NCI-H2227 (cell line): ENCODE measurements around the gene LCA5L.
"Not testable (repeated sequence)": the region's sequence is repeated elsewhere in the genome, so short reads cannot be mapped to it uniquely, and the experiment has no call there.

Experiments
- DNase-seq: peaks from one replicate; lab custom pipeline; 2025; ENCODE audit not compliant: unreplicated experiment; lab: John Stamatoyannopoulos, UW

The LCA5L gene

DNA sequence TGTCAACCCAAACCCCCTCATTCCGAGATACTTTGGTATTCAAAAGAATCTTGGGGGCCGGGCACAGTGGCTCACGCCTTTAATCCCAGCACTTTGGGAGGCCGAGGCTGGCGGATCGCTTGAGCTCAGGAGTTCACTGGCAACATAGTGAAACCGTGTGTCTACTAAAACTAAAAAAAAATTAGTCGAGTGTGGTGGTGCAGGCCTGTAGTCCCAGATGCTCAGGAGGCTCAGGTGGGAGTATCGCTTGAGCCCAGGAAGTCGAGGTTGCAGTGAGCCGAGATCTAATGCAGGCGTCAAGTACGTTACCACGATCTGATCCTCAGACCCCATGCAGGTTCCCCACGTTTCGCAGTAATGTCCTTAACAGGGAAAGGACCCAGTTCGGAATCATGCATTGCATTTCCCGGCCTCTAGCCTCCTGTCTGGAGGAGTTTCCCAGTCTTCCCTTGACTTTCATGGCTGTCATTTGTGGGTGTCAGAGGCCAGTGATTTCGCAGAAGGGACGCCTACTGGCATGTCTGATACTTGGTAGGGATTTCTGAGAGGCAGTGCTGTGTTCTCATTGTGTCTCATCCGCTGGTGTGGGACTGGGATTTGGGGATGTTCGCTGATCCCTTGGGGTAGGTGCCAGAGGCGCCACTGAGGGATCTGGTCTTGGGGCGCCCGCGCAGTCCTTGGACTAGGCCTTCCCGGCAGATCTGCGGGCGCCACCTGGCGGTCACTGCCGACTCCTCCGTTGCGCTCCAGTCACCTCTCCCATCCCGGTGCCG lies 57.4 kb downstream of the LCA5L start:
- peak; percentile 68 for DNase-seq

DNA sequence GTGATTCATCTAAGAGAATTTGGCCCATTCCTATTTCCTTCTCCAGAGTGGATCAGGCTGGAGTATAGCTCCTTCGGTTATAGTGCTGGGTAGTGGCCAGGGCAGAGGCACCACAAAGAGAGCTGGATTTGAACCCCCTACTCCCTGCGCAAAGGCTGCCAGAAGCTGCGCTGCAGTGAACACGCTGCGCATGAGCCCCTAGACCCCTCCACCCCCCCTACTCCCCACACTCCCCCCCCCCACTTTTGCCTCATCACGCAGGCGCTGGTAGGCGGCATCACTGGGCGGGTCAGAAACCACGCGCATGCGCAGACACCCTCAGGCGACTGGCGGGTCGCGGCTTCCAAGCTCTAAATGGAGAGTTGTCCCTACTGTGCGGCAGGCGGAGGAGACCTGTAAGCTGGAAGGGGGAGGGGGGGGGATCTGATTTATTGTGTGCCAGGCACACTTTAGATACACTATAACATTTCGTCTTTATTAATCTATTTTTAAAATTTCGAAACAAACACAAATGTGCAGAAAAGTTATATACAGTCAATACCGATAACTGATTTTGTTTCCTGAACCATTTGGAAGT lies 58.0 kb downstream of the LCA5L start:
- peak; percentile 82 for DNase-seq

DNA sequence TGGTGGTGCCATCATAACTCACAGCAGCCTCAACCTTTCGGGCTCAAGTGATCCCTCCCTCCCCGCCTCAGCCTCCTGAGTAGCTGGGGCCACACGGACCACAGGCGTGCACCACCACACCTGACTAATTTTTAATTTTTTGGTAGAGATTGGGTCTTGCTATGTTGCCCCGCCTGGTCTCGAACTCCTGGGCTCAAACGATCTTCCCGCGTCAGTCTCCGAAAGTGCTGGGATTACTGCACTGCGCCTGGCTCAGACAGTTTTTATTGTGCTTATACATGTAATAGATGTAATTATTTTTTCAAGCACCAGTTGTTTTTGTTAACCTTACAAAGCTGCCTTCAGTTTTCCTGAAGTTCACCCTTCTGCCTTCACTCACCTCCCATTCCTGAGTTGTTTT lies 58.7 kb downstream of the LCA5L start:
- DNase-seq = no peak

DNA sequence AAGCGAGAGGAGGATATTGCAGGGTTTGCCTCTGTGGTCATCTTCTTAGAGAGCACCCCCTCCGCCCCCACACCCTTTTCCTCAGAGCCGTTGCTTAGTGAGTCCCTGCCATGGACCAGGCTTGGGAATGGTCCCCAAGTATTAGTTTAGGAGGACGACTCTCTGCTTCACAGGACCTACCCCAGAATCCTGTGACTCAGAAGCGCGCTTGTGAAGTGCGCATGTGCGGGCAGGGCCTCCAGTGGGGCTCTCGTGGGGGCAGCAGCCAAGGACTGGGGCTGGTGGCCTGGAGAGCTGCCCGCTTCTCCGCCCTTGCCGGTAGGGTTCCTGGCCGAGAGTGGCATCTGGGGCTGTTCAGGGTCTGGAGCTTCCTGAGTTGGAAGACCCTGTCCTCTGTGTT lies 59.4 kb downstream of the LCA5L start:
- peak; percentile 37 for DNase-seq

DNA sequence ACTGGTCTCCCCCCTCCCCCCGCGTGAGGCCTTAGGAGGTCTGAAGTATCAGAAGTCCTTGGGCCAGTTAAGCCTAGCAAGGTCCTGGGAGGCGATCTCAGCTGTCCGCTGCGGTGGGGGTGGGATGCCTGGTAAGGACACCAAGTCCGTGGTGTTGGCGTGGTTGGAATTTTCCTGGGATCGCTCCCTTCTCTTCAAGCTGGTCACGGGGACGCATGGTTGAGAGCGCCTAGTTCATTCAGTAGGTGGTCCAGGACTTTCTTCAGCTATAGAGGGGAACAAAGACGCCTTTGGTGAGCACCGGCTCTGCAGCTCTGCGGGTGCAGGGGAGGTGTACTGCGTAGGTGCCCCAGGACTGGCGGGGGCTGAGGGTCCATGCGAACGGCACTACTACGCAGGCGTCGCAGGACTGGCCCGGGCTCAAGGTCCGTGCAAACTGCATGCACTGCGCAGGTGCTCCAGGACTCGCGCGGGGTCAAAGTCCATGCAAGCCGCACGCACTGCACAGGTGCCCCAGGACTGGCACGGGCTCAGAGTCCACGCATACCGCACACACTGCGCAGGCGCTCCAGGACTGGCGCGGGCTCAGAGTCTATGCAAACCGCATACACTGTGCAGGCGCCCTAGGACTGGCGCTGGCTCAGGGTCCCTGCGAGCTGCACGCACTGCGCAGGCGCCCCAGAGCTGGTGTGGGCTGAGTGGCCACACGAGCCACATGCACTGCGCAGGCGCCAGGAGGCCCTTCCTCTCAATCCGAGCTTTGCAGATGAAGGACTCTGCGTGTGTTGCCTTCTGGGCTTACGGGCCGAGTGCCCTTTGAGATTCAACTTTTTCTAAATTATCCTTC lies 60.1 kb downstream of the LCA5L start:
- DNase-seq = peak; percentile 82

DNA sequence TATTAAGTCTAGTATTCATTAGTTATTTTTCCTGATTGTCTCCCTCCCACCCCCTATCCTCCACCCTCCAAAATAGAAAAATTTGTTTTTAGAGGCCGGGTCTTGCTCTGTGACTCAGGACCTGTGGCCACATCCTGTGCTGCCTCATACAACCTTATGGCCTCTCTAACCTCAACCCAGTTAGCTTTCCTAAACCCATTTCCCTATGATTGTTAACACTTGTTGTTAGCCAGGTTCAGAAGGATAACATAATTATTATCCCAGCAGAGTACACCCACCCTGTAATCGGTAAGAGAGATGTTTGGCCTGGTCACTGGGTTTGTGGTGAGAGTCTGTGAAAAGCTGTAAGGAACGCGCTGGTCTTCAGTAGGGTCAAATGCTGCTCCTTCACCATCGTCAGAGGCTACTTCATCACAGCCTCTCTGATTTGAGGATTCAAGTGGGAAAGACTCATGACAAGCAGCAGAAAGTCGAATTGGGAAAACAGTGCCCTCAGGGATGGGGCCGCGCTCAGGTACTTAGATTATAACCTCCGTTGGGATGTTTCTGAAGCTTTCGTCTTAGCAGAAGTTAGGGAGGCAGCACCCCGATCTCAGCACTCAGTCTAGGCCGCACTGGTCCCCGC lies 60.8 kb downstream of the LCA5L start:
- no peak for DNase-seq

DNA sequence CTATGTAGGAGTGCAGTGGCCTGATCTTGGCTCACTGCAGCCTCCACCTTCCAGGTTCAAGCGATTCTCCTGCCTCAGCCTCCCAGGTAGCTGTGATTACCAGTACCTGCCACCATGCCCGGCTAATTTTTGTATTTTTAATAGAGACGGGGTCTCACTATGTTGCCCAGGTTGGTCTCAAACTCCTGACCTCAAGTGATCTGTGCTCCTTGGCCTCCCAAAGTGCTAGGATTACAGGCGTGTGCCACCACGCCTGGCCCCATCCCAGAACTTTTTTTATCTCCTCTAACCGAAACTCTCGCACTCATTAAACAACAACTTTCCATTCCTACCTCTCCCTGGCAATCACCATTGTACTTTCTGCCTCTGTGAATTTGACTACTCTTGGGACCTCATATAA lies 63.5 kb downstream of the LCA5L start:
- not testable (repeated sequence) for DNase-seq

DNA sequence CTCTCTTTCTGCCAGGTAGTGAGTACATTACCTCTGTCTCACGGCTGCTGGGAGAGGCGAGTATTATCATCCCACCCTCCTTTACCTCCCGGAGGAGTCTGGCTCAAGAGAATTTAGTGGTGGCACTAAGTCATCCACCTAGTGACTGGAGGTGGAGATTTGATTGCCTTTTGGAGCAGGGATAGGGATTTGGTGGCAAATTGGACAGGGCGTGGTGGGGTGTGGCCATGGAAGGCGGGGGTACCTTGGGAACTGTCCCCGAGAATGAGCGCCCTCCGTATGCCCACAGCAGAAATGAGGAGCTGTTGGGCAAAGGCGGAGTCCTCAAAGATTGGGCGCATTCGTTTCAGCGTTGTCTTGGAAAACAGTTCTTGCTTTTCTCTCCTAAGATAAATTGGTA lies 64.6 kb downstream of the LCA5L start:
- peak; percentile 45 for DNase-seq

DNA sequence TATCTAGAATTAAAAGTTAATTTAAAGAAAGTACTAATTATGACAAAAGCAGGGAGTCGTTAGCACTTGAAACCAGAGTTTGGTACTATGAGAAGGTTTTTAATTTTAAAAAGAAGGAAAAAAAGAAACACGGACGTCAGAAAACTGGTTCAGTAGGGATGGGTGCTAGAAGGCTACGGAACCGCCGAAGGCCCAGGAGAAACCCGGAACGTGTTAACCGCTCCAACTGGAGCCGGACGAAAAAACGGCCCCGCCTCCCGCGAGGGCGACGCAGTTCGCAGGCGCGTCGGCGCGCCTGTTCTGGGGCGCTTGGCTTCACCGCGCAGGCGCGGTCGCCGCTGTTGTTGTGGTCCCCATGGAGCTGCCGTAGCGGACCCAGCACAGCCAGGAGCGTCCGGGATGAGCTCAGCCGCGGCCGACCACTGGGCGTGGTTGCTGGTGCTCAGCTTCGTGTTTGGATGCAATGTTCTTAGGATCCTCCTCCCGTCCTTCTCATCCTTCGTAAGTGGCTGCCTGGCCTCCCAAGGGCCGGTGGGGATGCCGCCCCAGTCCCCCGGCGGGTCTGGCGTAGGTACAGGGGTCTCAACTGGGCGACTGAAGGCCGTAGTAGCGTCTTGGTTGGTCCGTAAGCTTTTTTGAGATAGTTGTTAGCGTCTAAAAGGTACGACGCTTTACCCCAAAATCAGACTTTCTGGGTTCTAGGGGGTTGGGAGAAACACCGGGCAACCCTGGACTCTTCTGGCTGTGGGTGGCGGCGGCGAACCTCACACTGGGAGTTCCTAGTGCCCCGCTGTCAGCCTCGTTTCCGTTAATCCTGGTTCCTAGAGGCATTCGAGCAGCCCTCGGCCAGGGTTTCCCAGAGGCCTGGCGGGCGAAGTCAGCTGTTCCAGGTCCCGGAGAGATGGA lies 65.3 kb downstream of the LCA5L start:
- peak; percentile 98 for DNase-seq

DNA sequence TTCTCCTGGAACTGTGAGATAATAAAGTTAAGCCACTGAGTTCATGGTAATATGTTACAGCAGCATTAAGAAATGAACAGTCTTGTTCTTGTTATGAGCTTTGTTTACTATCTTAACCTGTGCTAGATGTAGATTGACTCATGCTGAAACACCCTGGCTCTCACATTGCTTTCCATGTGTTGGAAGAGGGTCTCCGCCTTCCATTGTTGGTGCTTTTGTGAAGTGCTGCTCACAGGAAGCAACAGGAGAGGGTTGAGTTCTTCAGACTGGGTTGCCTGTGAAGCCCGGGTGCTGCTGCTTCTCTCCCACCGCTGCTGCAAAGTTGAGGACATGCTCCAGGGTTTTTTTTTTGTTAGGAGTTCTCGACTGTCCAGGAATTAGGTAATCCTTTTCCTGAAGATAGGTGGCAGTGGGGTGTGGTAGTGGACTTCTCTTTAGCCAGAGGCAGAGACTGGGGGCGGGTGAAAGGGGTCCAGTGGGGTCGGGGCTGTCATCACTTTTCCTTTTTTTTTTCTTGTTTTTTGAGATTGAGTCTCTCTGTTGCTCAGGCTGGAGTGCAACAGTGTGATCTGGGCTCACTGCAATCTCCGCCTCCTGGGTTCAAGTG lies 68.0 kb downstream of the LCA5L start:
- DNase-seq = no peak

DNA sequence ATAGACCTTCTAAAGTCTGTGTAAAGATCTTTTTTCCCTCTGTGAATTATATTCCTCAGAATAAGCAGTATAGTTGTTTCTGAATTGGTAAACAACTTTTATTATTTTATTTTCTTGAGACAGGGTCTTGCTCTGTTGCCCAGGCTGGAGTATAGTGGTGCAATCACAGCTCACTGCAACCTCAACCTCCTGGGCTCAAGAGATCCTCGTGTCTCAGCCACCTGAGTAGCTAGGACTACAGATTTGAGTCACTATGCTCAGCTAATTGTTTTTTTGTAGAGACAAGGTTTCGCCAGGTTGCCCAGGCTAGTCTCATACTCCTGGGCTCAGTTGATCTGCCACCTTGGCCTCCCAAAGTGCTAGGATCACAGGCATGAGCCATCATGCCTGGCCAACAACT lies 70.1 kb downstream of the LCA5L start:
- DNase-seq = no peak

DNA sequence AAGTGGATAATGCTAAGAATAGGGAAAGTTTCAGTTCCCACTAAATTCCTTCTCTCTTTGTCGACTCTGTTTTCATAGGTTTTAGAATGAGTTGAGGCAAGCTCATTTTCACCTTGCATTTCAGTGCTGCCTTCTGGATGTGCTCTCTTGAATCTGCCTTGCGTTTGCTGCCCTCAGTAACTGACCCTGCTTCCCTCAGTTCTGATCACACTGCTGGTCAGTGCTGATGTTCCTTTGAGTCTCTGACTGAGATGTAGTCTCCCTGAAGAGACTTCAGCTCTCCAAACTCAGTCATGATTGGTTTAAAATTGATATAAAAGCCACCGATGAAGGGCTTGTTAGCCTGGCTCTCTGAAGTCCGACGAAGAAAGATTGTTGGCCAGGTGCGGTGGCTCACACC lies 71.5 kb downstream of the LCA5L start:
- DNase-seq = no peak

DNA sequence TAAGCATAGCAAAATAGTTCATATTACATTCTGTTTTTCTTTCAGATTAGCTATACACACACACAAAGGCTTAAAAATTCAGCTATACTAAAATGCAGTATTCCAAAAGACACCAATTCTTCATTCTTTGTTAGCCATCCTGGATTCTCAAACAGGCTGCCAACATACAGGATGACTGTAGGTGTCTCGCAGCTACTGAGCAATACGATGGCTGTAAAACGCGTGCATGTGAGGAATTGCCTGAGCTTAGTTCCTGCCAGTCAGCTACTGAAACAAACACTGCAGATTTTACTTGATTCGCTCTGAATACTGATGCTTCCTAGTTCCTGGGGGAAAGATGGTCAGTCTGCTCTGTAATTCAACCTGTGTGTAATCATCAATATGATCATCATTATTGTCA lies 71.9 kb downstream of the LCA5L start:
- DNase-seq = peak; percentile 65

DNA sequence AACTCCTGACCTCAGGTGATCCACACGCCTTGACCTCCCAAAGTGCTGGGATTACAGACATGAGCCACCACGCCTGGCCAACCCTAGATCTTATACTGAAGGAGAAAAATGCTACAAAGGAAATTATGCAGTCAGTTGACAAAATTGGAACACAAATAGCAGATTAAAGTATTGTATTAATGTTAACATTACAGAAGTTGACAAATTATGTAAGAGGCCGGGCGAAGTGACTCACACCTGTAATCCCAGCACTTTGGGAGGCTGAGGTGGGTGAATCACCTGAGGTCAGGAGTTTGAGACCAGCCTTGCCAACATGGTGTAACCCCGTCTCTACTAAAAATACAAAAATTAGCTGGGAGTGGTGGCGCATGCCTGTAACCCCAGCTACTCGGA lies 75.7 kb downstream of the LCA5L start:
- not testable (repeated sequence) for DNase-seq

DNA sequence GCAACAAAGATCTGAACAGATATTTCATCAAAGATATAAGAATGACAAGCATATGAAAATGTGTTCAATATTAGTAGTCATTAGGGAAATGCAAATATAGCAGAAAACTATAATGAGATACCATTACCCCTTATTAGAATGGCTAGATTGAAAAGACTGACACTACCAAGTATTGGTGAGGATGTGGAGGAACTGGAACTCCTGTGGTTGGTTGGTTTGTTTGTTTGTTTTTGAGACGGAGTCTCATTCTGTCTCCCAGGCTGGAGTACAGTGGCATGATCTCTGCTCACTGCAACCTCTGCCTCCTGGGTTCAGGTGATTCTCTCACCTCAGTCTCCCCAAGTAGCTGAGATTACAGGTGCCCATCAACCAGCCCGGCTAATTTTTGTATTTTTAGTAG lies 77.8 kb downstream of the LCA5L start:
- DNase-seq = no peak

DNA sequence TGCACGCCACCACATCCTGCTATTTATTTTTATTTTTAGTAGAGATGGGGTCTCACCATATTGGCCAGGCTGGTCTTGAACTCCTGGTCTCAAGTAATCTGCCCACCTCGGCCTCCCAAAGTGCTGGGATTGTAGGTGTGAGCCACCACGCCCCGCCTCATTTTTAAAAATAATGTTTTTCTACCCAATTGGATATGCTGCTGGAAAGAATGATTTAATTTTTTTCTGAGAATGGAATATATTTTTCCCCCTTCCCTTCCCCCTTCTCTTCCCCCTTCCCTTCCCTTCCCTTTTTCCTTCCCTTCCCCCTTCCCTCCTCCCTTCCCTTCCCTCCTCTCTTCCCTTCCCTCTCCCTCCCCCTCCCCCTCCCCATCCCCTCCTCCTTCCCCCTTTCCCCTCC lies 79.0 kb downstream of the LCA5L start:
- DNase-seq = no peak

DNA sequence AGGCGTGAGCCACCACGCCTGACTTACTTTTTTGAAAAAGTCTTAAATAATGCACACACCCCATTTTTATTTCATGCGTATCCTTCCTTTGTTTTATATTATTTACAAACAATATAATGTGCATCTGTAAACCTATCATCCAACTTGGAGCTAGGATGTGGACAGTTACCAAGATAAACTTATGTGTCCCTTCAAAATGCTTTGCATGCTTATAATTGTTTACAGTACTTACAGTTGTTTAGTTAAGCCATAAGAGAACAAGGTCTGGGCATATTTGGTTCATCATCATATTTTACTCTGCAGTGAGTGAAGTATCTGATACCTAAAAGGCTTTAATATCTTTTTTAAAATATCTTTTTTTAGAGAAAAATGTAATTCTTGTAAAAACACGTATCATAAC lies 80.6 kb downstream of the LCA5L start:
- no peak for DNase-seq

DNA sequence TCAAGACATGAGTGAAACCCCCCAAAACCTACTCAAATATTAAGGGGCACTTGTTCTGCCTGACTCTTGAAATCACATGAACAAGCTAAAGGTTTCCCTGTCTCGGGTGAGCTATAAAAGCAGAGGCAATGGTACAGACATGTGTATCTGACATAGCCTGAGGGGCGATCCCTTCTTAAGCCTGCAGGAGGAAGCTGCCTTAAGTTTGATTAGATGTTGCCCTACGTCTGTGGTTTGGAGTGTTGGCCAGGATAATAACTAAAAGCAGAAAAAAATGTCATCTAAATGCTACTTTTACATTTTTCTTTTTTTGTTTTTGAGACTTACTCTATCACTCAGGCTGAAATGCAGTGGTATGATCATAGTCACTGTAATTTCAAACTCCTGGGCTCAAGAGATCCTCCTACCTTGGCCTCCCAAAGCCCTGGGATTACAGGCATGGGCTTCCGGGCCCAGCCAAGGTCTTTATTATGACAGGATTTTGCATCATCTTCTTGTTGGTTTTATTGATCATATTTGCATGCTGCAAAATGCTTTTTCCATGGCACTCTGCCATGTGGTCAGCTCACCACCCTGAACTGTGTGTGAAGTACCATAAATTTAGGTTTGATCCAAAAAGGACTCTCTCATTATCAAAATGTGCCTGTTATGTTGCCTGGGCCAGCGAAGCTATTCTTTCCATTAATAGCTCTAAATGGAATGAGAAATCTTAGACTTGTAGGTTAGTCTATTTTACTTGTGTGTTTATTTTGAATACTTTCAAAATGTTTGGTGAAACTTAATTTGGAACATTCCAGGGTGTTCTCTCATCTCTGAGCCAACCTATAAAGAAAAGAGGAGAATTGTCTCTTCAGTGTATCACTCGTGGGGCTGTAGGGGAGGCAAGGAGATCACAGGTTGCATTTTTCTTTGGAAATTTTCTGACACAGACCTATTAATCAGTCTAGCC lies 81.7 kb downstream of the LCA5L start:
- no peak for DNase-seq

DNA sequence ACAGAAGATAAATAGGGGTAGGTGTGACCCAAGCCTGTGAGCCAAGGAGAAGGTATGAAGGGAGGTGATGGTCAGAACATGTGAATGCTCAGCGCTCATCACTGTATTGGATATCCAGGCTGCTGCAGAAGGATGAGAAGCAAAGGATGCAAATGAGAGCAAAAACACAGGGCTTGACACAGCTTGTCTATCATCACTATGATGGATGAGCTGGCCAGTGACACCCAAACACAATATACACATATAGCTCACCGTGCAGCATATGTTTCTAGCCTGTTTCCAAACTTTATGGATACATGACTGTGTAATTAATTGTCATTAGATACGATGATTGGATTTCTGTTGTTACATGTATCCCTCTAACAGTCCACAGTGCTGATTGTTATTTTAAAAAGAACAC lies 82.8 kb downstream of the LCA5L start:
- no peak for DNase-seq
